K562 (cell line): Measurements from ENCODE around the gene TTLL8. TPM values are rescaled to one million over a fixed set of nuclear protein-coding genes. Genes with fewer than 3 reads are reported as not detected.
A peak's percentile ranks its signal among the peaks of the same experiment; 100 is the strongest.

Experiments
- ATAC-seq: fragments of 200-7000 bp; cut with Tn5 transposase; 3 replicates; pipeline ENCODE4 v1.9.1; 2020; ENCODE audit warnings: moderate library complexity
- BruUV-seq: library from RNA; stranded (reverse); fragments of 400-500 nt; replicated peaks from 2 replicates; lab custom pipeline; 2021; lab: Mats Ljungman, UMichigan
- CTCF ChIA-PET: fragments of 300-600 bp; formaldehyde crosslinking; extraction: SDS; loops from one replicate; lab custom pipeline; 2021; ENCODE audit warnings: low intra/inter-chr PET ratio; lab: Yijun Ruan, JAX
- POLR2A ChIA-PET: fragments of 300-600, 350-650 bp; sonication (Branson Sonifier 250); formaldehyde crosslinking; extraction: SDS; loops from one replicate; lab custom pipeline; 2021; ENCODE audit warnings: antibody characterized with exemption, inconsistent platforms; lab: Yijun Ruan, JAX
- DNase-seq, 4 experiments: peaks; one replicate each; pipeline versions ENCODE4 v3.0.0 to v3.0.0-alpha.2; 2011 to 2018; ENCODE audit warnings: low spot score in 3 of 4, mixed read lengths in 3 of 4; ENCODE audit errors: extremely low read depth in 1 of 4
- FAIRE-seq: peaks from 2 replicates; lab custom pipeline; 2011; peaks lifted over from hg19 to GRCh38; lab: Jason Lieb, UNC
- H2AFZ ChIP-seq: 2 replicates; pipeline ENCODE4 v1.6.0; 2011; ENCODE audit warnings: low read depth, low read length, control low read depth, inconsistent platforms
- H3K27ac ChIP-seq: fragments of 200-600 bp; 3 replicates; pipeline ENCODE4 v1.8.0; 2011; ENCODE audit warnings: low read depth, mild to moderate bottlenecking, control low read depth, inconsistent platforms, low read length, moderate library complexity, mixed read lengths; ENCODE audit errors: extremely low read depth
- H3K27me3 ChIP-seq, 2 experiments: fragments of 300-600 bp in 1 of 2; 2 replicates in 1 of 2; 3 replicates in 1 of 2; pipeline versions ENCODE4 v1.6.0 to v1.8.0; 2011; ENCODE audit warnings: inconsistent platforms in 2 of 2, low read length in 2 of 2, mild to moderate bottlenecking in 1 of 2, mixed read lengths in 1 of 2, moderate library complexity in 1 of 2; ENCODE audit not compliant: control insufficient read depth in 2 of 2, insufficient read depth in 2 of 2
- H3K36me3 ChIP-seq: fragments of 300-600 bp; 3 replicates; pipeline ENCODE4 v1.8.0; 2011; ENCODE audit warnings: mild to moderate bottlenecking, low read length, inconsistent platforms; ENCODE audit not compliant: control insufficient read depth, insufficient read depth
- H3K4me1 ChIP-seq, 2 experiments: fragments of 200-600 bp in 1 of 2; replicated peaks in 1 of 2; 2 replicates in 1 of 2; 3 replicates in 1 of 2; pipeline versions ENCODE4 v1.5.1 to v1.8.0; 2011; ENCODE audit warnings: inconsistent platforms in 2 of 2, low read length in 2 of 2, mild to moderate bottlenecking in 1 of 2, mixed read lengths in 1 of 2, moderate library complexity in 1 of 2; ENCODE audit not compliant: control insufficient read depth in 2 of 2, insufficient read depth in 2 of 2
- H3K4me2 ChIP-seq: 2 replicates; pipeline ENCODE4 v1.6.1; 2011; ENCODE audit warnings: low read length, control low read depth, inconsistent platforms, mixed read lengths; ENCODE audit not compliant: insufficient read depth
- H3K4me3 ChIP-seq: fragments of 200-600 bp; sonication (generic), shearing (Covaris generic); 2 replicates; pipeline ENCODE4 v1.5.1; 2016; ENCODE audit warnings: control low read depth, inconsistent platforms
- H3K79me2 ChIP-seq: fragments of 200-600 bp; 3 replicates; pipeline ENCODE4 v1.8.0; 2011; ENCODE audit warnings: low read length, inconsistent platforms; ENCODE audit not compliant: control insufficient read depth, insufficient read depth
- H3K9ac ChIP-seq, 2 experiments: 2 replicates each; pipeline versions ENCODE4 v1.6.0 to v1.6.1; 2011; ENCODE audit warnings: low read depth in 2 of 2, low read length in 2 of 2, control low read depth in 1 of 2, inconsistent platforms in 1 of 2, mild to moderate bottlenecking in 1 of 2, mixed read lengths in 1 of 2; ENCODE audit not compliant: insufficient read depth in 1 of 2
- H3K9me1 ChIP-seq: one replicate; pipeline ENCODE4 v1.6.0; 2011; ENCODE audit warnings: inconsistent platforms, mild to moderate bottlenecking, low read length, moderate library complexity; ENCODE audit not compliant: control insufficient read depth, insufficient read depth
- H3K9me3 ChIP-seq: replicated peaks from 2 replicates; pipeline ENCODE4 v1.5.1; 2011; ENCODE audit warnings: low read depth, low read length, inconsistent platforms; ENCODE audit not compliant: control insufficient read depth, insufficient read depth
- H4K20me1 ChIP-seq: replicated peaks from 2 replicates; pipeline ENCODE4 v1.6.1; 2011; ENCODE audit warnings: low read length, inconsistent platforms, mixed read lengths; ENCODE audit not compliant: control insufficient read depth, insufficient read depth
- ETV5 ChIP-seq: sonication (generic); formaldehyde crosslinking; IDR thresholded peaks from 2 replicates; pipeline ENCODE4 v1.4.0; 2020; ENCODE audit warnings: low read depth, mild to moderate bottlenecking, missing genetic modification reagents
- HNRNPLL ChIP-seq: fragments of 200-400 bp; formaldehyde crosslinking; IDR thresholded peaks from 2 replicates; pipeline ENCODE4 v1.6.1; 2017; ENCODE audit warnings: low read length, low read depth, mild to moderate bottlenecking; ENCODE audit not compliant: poor library complexity, severe bottlenecking
- LARP7 ChIP-seq: fragments of 450-650 bp; IDR thresholded peaks from 2 replicates; pipeline ENCODE4 v1.6.1; 2016
- MYC ChIP-seq, 2 experiments: fragments of 250-450 bp in 1 of 2; sonication (Bioruptor Pico) in 1 of 2; IDR thresholded peaks; 2 replicates each; pipeline versions ENCODE4 v1.5.1 to v1.6.1; 2012 to 2021; ENCODE audit warnings: low read depth in 2 of 2, borderline replicate concordance in 1 of 2, improper control_type of control experiment in 1 of 2, low read length in 1 of 2, mild to moderate bottlenecking in 1 of 2, moderate library complexity in 1 of 2
- NONO ChIP-seq, 2 experiments: fragments of 200-400 bp in 1 of 2; fragments of 450-650 bp in 1 of 2; formaldehyde crosslinking in 1 of 2; IDR thresholded peaks; 2 replicates each; pipeline ENCODE4 v1.6.1; 2017; ENCODE audit warnings: low read depth in 2 of 2, mild to moderate bottlenecking in 2 of 2, moderate library complexity in 2 of 2, low read length in 1 of 2
- PHTF2 ChIP-seq: fragments of 250-450 bp; sonication (Bioruptor Pico); IDR thresholded peaks from 2 replicates; pipeline ENCODE4 v1.5.0; 2021; ENCODE audit warnings: mild to moderate bottlenecking
- PRMT5 ChIP-seq: sonication (generic); formaldehyde crosslinking; IDR thresholded peaks from 2 replicates; pipeline ENCODE4 v1.5.0; 2020; ENCODE audit warnings: missing genetic modification reagents
- RBFOX2 ChIP-seq: fragments of 200-400 bp; formaldehyde crosslinking; IDR thresholded peaks from 2 replicates; pipeline ENCODE4 v1.6.1; 2017; ENCODE audit warnings: low read depth, mild to moderate bottlenecking, low read length, moderate library complexity
- RUNX1 ChIP-seq: sonication (generic); IDR thresholded peaks from 2 replicates; pipeline ENCODE4 v1.6.1; 2016; ENCODE audit warnings: antibody characterized with exemption, low read depth
- SP2 ChIP-seq: IDR thresholded peaks from 2 replicates; pipeline ENCODE4 v1.6.1; 2011; ENCODE audit warnings: mild to moderate bottlenecking, low read depth, low read length, moderate library complexity; ENCODE audit not compliant: poor library complexity, severe bottlenecking; ENCODE audit errors: extremely low read depth
- ZFX ChIP-seq: sonication (generic); formaldehyde crosslinking; IDR thresholded peaks from 2 replicates; pipeline ENCODE4 v1.8.0; 2022; ENCODE audit warnings: mild to moderate bottlenecking, missing genetic modification reagents, moderate library complexity
- ZNF695 ChIP-seq: fragments of 450-650 bp; formaldehyde crosslinking; IDR thresholded peaks from 2 replicates; pipeline ENCODE4 v1.4.0; 2020; ENCODE audit warnings: mild to moderate bottlenecking, moderate library complexity
- WGBS: fragments of 100-300 bp; shearing (Covaris generic); methylation state at CpG from one replicate; pipeline ENCODE4 v1.1.6; 2016; ENCODE audit warnings: low coverage, mixed read lengths; ENCODE audit not compliant: insufficient coverage; ENCODE audit errors: missing lambda C conversion rate; 5-methylcytosine and 5-hydroxymethylcytosine counted together
- in situ Hi-C: fragments of 300-500 bp; cut with MboI; formaldehyde crosslinking; loops from 4 replicates; pipeline ENCODE4 v1.15.0; 2018; ENCODE audit warnings: inconsistent platforms, mixed read lengths
- intact Hi-C: fragments of 100-400 bp; cut with micrococcal nuclease; formaldehyde crosslinking; loops from 2 replicates; pipeline ENCODE4 v1.14.2; 2022
- polyA plus RNA-seq, 8 experiments: library from polyadenylated mRNA; depleted of rRNA in 4 of 8; stranded (reverse) in 5 of 8; unstranded in 3 of 8; fragments of >200 nt; fragmentation: Nextera tagmentation in 2 of 8; fragmentation: Illumina TruSeq in 1 of 8; extraction: Ambion mirVana in 2 of 8; extraction: Trizol in 1 of 8; gene quantifications; 2 replicates each; pipeline versions ENCODE4 v1.2.1 to v1.2.3, GENCODE V29; 2011 to 2014; ENCODE audit warnings: inconsistent platforms in 1 of 8, missing spikeins in 1 of 8
- total RNA-seq, 7 experiments: library from RNA; depleted of rRNA in 6 of 7; stranded (reverse); fragments of >200 nt in 6 of 7; fragmentation: Illumina TruSeq in 2 of 7; extraction: Trizol in 2 of 7; gene quantifications; 2 replicates each; pipeline versions ENCODE4 v1.2.1 to v1.2.3, GENCODE V29; 2011 to 2021; ENCODE audit warnings: low replicate concordance in 1 of 7
- TF ChIP-seq, protein P1 (sequence below), 2 experiments: fragments of 250-450 bp in 1 of 2; fragments of 450-650 bp in 1 of 2; sonication (Bioruptor Pico) in 1 of 2; IDR thresholded peaks; 2 replicates each; pipeline versions ENCODE4 v1.6.1 to v1.8.0; 2016 to 2021; ENCODE audit warnings: mild to moderate bottlenecking in 2 of 2, moderate library complexity in 2 of 2, missing compliant biosample characterization in 1 of 2, missing genetic modification characterization in 1 of 2
- TF ChIP-seq, protein P2 (sequence below): fragments of 450-650 bp; IDR thresholded peaks from 2 replicates; pipeline ENCODE4 v1.6.1; 2018; ENCODE audit warnings: mild to moderate bottlenecking, low read depth; ENCODE audit not compliant: partially characterized antibody
- TF ChIP-seq, protein P3 (sequence below): sonication (generic); formaldehyde crosslinking; IDR thresholded peaks from 2 replicates; pipeline ENCODE4 v1.8.0; 2022; ENCODE audit warnings: missing genetic modification reagents, mild to moderate bottlenecking, borderline replicate concordance
- TF ChIP-seq, protein P4 (sequence below): fragments of 250-450 bp; sonication (Bioruptor Pico); IDR thresholded peaks from 2 replicates; pipeline ENCODE4 v1.6.1; 2021; ENCODE audit warnings: mild to moderate bottlenecking

The TTLL8 gene
- total and polyA plus RNA-seq, 9 of the 15 experiments (the other 6 are each of a cell fraction or from before 2014, with no cell fraction given), result not detected

DNA sequence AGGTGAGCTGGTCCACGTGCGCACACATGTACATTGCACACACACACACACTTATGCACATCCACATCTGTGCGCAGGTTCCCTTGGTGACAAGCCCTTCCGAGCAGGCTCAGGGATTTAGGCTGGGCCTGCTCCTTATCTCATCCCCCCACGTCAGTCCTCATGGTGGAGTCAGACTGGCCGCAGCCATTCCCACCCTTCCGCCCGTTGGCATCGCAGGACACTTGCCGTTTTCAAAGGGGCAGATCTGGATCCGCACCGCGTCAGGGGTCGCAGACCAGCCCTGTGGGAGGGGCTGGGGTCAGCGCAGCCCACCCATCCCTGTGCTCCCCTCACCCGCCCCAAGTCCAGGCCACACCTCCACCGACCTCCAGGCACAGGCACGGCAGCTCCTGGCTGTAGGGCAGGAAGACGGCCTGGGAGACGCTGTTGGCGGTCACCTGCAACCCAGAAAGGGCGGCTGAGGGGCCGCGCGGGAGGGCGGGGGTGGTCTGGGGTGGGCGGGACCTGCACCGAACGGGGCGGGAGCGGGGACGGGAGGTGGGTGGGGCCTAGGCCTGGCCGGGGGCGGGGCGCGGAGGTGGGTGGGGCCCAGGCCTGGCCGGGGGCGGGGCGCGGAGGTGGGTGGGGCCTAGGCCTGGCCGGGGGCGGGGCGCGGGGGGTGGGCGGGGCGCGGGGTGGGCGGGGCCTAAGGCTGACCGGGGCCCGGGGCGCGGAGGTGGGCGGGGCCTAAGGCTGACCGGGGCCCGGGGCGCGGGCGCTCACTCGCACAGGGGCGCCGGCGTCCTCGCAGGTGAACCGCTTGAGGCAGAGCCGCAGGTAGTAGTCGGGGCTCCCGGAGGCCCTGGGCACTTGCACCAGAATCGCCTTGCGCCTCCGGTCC is 58.8 kb downstream of the TTLL8 start:
- H3K4me2 ChIP-seq, result peak overlapping the region; percentile 85
- H4K20me1 ChIP-seq, result no peaks in the 10 kb centered on the region
- peak overlapping the region; percentile 99 for H2AFZ ChIP-seq
- ATAC-seq (peak; percentile 79), DNase-seq (peak; percentile 60 to 91 (median 86)), FAIRE-seq (peak; percentile 63)
- intact Hi-C loops (no loop called here), in situ Hi-C loops (no loop called here)
- no peaks in the 10 kb centered on the region for H3K9me1 ChIP-seq
- H3K9ac ChIP-seq, result peak overlapping the region; percentile 70 to 94; a peak in 3 of 4 replicates
- no TSS peak for BruUV-seq
- 10% methylated on average over 15 of the region's 70 CpGs for WGBS
- POLR2A ChIA-PET, result interaction anchor here (0.6 to 0.7 kb wide), 2 partner anchors 125 to 142 kb away, joined by 3 read pairs; no protein-coding TSS in a partner anchor
- peaks cover 0 to 73% of the 10 kb centered on the region in 2 experiments; a peak in 3 of 5 replicates for H3K4me1 ChIP-seq
- peak overlapping the region; percentile 43 for H3K4me3 ChIP-seq
- CTCF ChIA-PET, result no interaction called here
- no peaks in the 10 kb centered on the region for H3K79me2 ChIP-seq
- no peaks in the 10 kb centered on the region for H3K36me3 ChIP-seq
- H3K27ac ChIP-seq, result peak overlapping the region; percentile 81
- H3K9me3 ChIP-seq, result no peaks in the 10 kb centered on the region
- H3K27me3 ChIP-seq, result no peaks in the 10 kb centered on the region
- TF ChIP-seq NONO (IDR thresholded peaks at IDR 0.05; ENCODE audit: low read depth in 2 of 2, low read length in 1 of 2), result no peak
- TF ChIP-seq LARP7, result no peak
- TF ChIP-seq, protein P1, sequence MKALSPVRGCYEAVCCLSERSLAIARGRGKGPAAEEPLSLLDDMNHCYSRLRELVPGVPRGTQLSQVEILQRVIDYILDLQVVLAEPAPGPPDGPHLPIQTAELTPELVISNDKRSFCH (CRISPR knock-in tag; IDR thresholded peaks at IDR 0.05), result no peak
- TF ChIP-seq, protein P1 (tag; IDR thresholded peaks at IDR 0.05), result no peak
- TF ChIP-seq RUNX1, result no peak
- TF ChIP-seq, protein P2, sequence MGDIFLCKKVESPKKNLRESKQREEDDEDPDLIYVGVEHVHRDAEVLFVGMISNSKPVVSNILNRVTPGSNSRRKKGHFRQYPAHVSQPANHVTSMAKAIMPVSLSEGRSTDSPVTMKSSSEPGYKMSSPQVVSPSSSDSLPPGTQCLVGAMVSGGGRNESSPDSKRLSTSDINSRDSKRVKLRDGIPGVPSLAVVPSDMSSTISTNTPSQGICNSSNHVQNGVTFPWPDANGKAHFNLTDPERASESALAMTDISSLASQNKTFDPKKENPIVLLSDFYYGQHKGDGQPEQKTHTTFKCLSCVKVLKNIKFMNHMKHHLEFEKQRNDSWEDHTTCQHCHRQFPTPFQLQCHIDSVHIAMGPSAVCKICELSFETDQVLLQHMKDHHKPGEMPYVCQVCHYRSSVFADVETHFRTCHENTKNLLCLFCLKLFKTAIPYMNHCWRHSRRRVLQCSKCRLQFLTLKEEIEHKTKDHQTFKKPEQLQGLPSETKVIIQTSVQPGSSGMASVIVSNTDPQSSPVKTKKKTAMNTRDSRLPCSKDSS, result no peak
- TF ChIP-seq RBFOX2, result peak; percentile 70
- no peak for TF ChIP-seq PRMT5 (CRISPR knock-in tag)
- TF ChIP-seq ZNF695, result no peak
- no peak for TF ChIP-seq ETV5 (CRISPR knock-in tag)
- TF ChIP-seq MYC (IDR thresholded peaks at IDR 0.05; ENCODE audit: low read depth, low read length), result peak; percentile 50; the same call in 1 of the 2 replicates
- no peak for TF ChIP-seq MYC (CRISPR knock-in tag; IDR thresholded peaks at IDR 0.05; ENCODE audit: borderline replicate concordance, low read depth)
- peak; percentile 64 for TF ChIP-seq ZFX (CRISPR knock-in tag)
- TF ChIP-seq SP2, result no peak
- TF ChIP-seq, protein P3, sequence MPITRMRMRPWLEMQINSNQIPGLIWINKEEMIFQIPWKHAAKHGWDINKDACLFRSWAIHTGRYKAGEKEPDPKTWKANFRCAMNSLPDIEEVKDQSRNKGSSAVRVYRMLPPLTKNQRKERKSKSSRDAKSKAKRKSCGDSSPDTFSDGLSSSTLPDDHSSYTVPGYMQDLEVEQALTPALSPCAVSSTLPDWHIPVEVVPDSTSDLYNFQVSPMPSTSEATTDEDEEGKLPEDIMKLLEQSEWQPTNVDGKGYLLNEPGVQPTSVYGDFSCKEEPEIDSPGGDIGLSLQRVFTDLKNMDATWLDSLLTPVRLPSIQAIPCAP (CRISPR knock-in tag), result no peak
- no peak for TF ChIP-seq HNRNPLL
- TF ChIP-seq, protein P4, sequence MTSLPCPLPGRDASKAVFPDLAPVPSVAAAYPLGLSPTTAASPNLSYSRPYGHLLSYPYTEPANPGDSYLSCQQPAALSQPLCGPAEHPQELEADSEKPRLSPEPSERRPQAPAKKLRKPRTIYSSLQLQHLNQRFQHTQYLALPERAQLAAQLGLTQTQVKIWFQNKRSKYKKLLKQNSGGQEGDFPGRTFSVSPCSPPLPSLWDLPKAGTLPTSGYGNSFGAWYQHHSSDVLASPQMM (CRISPR knock-in tag), result no peak
- TF ChIP-seq PHTF2 (CRISPR knock-in tag), result no peak
